GM21619 (cell line): ENCODE measurements around the gene VCPKMT.

ENCODE experiments used
- ATAC-seq: cut with Tn5 transposase; IDR thresholded peaks from one replicate; pipeline ENCODE4 v1.9.1; 2021; ENCODE audit not compliant: unreplicated experiment

The VCPKMT gene

GRCh38 chr14:50116181-50116956 lies at the start of gene VCPKMT:
TSS of gene VCPKMT (minus strand) at chr14:50116572. CDS start at chr14:50116552, 20 bp downstream.
- peak; percentile 96 for ATAC-seq

DNA sequence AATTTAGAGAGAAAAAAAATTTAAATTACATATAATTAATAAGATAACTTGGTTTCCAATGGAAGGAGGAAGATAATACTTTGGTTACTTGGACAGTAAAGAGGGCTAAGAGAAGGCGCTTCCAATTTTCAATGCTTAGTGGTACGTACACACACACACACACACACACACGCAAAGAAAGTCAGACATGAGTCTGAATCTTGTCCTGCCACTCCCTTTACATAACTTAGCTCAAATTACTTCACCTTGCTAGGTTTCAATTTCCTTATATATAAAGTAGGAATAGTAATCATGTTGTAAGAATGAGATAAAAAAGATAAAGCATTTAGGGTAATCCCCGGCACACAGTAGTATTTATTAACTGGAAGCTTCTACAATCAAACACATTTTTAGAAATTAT lies 39.7 kb upstream of the VCPKMT start:
- no peak for ATAC-seq

DNA sequence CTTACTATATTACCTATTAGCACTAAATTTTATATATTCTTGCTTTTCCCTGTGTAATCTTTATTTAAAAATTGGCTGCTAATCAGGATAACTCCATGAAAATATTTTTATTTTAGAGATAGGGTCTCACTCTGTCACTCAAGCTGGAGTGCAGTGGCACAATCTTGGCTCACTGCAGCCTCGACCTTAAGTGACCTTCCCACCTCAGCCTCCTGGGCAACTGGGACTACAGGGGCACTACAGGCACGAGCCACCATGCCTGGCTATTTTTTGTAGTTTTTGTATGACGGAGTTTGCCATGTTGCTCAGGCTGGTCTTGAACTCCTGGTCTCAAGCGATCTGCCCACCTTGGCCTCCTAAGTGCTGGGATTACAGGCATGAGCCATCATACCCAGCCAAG lies 32.4 kb upstream of the VCPKMT start:
- no peak for ATAC-seq

DNA sequence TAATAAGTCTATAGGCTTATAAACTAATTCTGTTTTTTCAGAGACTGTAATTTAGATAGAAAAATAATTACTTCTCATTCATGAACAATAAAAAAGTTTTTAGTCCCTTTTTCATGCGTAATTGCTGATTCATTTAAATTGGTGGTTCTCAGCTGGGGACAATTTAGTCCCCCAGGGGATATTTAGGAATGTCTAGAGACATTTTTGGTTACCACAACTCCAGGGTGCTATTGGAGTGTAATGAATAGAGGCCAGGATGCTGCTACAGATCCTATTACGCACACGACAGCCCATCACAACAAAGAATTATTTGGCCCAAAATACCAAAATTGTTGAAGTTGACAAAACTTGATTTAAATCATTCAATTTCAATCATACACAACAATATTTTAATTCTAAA lies 22.8 kb upstream of the VCPKMT start:
- ATAC-seq = no peak

GRCh38 chr14:50127802-50128201 lies 11.4 kb upstream of the VCPKMT start:
- ATAC-seq = no peak

GRCh38 chr14:50123062-50123461 lies 6.7 kb upstream of the VCPKMT start:
- ATAC-seq = no peak

- ATAC-seq = no peak
These were observed 5.9 kb upstream of the VCPKMT start for GRCh38 chr14:50122291-50122690.

DNA sequence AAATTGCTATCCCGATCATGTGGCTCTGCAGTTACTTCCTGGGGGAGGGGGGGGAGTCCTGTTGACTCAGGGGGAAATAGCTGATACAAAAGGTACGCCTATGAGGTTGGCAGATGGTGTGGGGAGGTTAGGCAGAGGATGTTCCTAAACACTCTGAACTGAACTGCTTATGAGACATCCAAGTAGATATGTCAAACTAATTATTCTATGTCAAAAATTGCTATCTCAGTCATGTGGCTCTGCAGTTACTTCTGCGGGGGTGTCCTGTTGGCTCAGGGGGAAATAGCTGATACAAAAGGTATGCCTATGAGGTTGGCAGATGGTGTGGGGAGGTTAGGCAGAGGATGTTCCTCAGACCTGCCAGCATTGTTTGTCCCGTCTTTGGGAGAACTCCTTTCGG lies 5.1 kb upstream of the VCPKMT start:
- no peak for ATAC-seq

DNA sequence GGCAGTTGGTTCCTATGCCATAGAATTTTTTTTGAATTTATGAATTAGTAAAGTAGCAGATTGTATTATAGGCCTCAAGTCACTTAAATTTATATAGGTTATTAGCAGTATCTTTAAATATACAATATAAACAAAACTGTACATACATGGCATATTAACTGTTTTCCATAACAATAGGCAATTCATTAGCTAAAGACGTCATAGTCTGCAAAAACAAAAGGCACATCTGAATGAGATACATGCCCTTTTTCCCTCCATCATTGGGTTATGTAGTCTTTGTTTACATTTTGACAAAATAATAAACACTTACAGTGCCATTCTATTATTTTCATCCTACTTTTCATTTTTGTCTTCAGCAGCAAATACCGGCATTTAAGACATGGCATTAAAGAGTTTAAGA lies 1.1 kb upstream of the VCPKMT start:
- no peak for ATAC-seq

DNA sequence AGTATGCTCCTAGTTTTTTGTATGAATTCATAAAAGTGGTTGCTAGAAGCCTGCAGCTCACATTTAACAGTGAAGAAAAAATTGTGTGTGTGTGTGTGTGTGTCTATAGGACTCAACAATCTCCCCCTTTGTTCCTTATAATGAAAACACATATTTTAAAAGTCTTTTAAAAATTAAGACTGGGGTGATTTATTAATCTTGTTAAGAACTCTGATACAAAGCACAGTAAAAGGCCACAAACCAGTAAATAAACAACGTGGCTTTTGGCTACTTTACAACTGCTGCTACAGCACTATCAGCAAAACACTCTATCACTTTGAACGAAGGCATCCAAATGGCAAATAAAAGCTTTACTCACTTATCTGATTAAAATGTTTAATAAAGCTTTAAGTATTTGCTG lies 594 bp upstream of the VCPKMT start:
- no peak for ATAC-seq

DNA sequence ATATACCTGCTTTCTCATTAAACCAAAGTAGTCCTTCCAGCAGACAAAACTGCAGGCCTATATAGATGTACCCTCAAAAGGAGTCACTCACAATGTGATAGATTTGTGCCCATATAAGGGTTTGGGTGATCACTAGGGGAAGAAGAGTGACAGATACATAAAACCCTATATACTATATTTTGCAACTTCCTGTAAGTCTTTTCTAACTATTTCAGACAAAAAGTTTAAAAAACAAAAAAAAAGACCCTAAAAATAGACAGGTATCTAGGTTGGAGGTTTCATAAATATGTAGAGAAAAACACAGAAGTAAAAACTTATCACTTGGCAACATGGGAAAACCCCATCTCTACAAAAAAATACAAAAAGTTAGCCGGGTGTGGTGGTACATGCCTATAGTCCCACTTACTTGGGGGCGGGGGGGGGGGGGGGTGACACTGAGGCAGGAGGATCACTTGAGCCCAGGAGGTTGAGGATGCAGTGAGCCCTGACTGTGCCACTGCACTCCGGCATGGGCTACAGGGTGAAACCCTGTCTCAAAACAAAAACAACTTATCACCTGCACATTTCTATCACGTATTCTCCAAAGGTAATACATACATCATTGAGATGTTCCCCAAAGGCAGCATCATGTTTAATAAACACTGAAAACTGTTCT lies 2.9 kb downstream of the VCPKMT start:
- no peak for ATAC-seq

DNA sequence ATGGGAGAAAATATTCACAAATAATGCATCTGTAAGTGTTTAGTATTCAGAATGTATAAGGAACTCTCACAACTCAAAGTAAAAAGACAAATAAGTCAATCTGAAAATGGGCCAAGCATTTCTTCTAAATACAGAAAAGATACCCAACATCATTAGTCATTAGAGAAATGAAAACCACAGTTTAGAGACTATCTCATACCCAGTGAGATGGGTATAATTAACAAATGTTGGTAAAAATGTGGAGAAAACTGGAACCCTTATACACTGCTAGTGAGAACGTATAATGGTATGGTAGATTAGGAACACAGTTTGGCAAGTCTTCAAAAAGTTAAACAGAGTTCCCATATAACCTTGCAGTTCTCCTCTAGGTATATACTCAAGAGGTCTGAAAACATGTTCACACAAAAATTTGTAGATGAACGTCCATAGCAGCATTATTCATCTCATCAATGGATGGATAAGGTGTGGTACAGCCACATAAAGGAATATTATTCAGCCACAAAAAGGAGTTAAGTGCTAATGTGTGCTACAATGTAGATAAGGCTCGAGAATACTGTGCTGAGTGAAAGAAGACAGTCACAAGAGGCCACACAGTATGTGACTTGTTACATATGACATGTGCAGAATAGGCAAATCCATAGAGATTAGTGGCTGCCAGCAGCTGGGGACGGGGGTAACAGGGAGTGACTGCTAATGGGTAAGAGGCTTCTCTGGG lies 5.9 kb downstream of the VCPKMT start:
- ATAC-seq = no peak

DNA sequence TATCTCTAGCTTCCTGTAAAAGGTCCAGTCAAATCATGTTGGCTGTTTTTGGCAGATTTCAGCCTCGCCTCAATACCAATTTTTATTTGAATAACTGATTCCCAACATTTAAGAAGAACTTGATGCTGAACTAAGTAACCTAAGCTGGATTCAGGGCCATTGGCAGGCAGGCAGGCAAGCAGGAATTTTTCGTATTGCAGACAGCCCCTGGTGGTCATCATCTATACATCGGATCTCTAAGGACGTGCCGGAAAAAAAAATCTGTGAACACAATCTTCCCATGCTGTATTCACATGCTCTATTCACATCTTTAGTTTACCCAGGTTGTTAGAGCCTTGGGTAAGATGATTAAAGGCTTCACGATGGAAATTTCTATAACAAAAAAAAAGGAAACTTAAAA lies 7.0 kb downstream of the VCPKMT start:
- no peak for ATAC-seq

DNA sequence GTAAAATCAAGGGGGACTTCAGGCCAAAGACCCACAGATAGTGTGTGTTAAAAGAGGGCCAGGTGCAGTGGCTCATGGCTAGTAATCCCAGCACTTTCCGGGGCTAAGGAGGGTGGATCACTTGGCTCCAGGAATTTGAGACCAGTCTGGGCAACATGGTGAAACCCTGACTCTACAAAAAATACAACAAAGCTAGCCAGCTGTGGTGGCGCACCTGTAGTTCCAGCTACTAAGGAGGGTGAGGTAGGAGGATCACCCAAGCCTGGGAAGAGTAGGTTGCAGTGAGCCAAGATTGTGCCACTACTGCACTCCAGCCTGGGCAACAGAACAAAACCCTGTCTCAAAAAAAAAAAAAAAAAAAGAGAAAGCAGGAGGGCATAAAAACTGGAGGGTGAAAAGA lies 8.5 kb downstream of the VCPKMT start:
- no peak for ATAC-seq

DNA sequence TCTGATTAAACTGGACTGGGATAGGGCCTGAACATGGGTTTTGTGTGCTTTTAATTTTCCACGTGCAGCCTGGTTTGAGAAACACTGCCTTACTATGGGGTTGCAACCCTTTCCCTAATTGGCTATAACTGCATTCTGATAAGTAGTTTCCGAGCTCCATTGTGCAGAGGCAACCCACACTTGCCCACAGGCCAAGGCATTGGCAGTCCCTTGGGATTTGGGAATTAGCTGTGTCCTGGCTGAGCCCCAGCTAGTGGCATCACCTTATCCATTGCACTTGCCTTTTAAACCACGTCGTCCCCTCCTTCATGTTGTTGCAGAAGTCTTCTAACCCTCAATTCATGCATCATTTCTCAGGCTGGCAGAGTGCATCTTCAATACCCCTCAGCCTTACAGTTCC lies 10.2 kb downstream of the VCPKMT start:
- no peak for ATAC-seq

DNA sequence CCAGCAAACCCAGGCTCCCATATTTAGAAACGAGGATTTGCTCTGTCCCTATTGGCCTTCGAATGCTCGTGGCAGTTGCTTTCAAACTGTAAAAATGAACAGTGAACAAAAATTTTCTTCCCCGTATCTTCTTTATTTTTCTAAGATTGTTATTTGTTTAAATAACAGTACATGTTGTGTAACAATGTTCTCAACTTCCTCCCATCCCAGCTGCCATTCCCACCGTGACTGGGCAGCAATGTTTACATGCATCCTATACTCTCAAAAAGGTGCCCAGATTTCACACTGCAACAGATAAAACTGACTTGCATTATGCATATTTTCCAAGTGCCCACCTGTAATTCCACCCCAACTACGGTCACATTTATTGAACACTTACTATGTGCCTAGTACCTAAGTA lies 12.8 kb downstream of the VCPKMT start:
- ATAC-seq = no peak

DNA sequence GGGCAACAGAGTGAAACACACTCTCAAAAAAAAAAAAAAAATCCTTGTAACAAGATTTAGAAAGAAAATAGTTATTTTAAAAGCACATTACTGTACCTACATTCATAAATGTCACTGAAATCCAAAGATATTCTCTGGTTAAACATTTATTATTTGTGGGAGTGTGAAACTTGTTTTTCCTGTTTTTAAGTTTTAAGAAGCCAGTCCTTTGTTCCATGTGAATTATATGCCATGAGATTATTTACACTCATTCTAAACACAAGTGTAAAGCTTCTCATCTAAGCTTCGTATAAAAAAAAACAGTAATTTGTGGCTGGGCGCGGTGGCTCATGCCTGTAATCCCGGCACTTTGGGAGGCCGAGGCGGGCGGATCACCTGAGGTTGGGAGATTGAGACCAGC lies 15.0 kb downstream of the VCPKMT start:
- no peak for ATAC-seq

- ATAC-seq = no peak
These were observed 15.6 kb downstream of the VCPKMT start for GRCh38 chr14:50100805-50101204.

DNA sequence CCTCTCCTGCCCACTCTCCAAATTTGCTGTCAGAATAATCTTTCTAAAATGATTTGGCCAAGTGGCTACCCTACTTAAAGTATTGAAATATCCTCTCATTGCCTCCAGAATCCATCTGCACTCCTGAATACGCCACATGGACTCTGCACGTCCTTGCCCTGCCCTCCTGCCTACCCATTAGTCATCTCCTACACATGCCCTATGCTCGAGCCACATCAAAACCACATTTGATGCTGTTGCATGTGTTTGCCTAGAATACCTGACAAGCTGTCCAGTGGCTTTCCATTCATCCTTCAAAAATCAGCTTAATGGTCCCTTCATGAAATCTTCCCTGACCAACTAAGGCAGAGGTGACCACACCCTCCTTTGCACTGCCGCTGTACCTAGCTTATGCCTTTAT lies 17.0 kb downstream of the VCPKMT start:
- ATAC-seq = no peak

DNA sequence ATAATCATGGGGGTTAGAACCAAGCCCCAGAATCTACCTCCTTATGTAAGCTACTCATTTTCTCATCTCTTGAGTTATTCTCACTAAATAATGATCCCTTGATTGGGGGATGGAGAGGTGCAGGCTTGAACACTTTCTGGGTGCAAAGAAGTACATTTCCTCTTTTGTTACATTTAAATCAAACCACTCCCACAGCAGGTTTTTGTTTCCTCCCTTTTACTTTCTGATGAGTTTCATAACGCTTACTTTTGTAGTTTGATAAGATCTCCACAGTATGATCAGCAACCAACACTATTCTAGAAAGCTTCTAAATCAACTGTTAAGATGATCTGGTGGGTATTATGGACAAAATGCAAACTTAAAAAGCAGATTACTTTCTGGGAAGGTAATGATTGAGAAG lies 20.5 kb downstream of the VCPKMT start:
- no peak for ATAC-seq

DNA sequence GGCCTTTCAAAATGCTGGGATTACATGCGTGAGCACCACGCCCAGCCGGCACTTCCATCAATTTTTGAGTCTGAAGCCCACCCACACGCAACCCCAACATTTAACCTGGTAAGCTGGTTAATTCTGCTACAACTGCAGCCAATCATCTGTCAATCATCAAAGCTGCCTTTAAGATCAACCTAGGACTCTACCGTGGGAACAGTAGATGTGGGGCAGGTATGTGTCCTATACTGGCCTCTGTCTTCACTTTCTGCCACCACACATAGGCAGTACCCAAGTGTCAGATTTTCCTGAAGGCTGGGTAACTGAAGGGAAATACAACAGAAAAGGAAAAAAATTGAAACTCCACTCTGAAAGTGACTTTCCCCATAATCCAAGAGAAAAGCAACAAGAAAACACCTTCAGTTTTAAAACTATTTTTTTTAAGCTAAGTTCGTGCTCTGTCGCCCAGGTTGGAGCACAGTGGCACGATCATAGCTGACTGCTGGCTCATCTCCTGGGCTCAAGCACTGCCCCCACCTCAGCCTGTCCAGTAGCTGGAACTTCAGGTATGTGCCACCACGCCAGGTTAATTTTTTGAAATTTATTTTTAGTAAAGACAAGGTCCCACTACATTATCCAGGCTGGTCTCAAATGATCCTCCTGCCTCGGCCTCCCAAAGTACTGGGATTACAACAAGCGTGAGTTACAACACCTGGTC lies 22.2 kb downstream of the VCPKMT start:
- no peak for ATAC-seq

DNA sequence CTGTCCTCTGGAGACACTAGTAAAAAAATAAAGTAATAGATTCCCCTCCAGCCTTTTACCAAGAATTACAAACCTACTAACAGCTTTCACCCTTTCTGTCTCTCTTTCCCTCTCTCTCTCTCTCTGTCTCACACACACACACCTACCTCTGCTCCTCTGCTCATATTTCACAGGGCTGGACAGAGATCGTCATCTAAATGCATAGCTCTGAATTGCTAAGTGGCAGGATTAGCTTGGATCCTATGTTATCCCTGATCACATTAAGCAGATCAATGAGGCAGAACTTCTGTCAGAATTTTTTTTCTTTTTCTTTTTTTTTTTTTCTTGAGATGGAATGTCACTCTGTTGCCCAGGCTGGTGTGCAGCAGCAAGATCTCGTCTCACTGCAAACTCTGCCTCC lies 22.9 kb downstream of the VCPKMT start:
- ATAC-seq = no peak
